ENCODE data around the gene NBR1.

GRCh38 chr17:43211123-43211479 is 40.1 kb downstream of the NBR1 start:
- TF ChIP-seq POLR2AphosphoS5 (IDR thresholded peaks at IDR 0.05) = no peak
- no peak for TF ChIP-seq CTCF (IDR thresholded peaks at IDR 0.05 in 8 of 11, conservative IDR thresholded peaks at IDR 0.05 in 3 of 11)

Measured in spleen (tissue), 7 donors.